HG03108 (cell line): ENCODE measurements around the gene PTRHD1.

Experiments used
- ATAC-seq: cut with Tn5 transposase; IDR thresholded peaks from one replicate; pipeline ENCODE4 v1.9.1; 2021; ENCODE audit warnings: moderate library complexity; ENCODE audit not compliant: unreplicated experiment

Gene PTRHD1

DNA sequence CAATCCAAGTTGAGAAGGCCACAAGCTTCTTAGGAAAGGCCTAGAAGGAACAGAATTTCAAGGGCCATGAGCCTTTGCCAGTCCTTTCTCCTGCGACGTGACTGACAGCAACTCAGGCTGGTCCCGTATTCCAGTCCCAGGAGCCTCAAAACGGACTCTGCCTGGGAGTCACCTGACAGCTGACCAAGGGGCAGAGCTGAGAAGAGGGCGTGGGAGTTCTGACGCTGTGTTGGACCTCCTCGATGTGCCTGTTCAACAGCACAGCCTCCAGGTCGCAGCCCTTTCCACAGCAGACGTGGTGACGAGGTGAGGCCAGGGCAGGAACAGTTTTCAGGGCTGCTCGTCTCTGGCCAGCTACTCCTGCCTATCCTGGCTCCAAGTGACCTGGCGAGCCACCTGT lies 37.6 kb upstream of the PTRHD1 start:
- ATAC-seq = no peak

DNA sequence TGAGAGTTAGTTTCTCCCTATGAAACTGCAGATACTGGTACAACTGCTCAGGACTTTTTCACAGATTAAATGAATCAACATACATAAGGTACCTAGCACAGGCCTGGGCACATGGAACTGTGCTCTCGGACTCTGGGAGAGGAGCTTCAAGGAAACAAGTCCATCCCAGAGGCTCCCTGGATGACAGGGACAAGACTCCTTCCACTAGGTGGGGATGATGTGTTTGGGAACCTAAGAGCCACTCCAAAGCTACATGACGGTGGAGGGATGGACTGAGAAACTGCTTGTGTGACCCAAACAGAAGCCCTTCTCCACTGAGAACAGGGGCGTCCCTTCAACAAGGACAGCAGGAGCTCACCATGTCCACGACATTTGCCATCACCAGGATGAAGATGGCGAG lies 37.2 kb upstream of the PTRHD1 start:
- no peak for ATAC-seq

DNA sequence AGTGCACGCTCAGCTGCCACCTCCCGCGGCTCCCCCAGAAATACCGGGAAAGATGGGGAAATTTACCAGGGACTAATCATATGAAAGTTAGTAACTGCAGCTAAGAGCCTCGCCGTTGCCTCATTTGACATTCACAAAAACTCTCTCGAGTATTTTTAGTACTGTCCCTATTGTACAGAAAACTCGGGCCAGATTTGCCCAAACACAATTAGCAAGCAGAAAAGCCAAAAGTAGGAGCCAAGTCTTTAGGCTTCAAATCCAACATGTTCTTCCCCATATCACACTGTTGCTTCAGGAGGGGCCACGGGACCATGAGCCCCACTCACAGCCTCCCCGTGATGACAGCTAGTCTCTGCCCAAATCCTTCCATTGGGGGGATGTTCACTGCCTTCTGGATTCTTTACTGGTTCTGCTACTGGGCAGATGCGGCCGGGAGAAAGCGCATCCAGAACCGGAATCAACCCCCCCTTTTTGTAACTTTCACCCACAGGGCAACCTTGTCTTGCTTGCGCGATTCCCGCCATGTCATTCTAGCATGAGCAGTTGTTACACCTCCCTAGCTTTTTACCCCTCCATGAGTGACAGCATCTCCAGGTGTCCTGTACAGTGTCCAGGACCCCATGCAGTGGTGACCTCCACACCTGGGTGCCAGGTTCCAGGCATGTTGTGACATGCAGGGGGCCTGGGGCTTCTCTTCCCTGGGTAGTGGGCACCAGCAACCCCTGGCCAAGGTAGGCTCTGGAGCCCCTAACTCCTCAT lies 35.2 kb upstream of the PTRHD1 start:
- ATAC-seq = no peak

DNA sequence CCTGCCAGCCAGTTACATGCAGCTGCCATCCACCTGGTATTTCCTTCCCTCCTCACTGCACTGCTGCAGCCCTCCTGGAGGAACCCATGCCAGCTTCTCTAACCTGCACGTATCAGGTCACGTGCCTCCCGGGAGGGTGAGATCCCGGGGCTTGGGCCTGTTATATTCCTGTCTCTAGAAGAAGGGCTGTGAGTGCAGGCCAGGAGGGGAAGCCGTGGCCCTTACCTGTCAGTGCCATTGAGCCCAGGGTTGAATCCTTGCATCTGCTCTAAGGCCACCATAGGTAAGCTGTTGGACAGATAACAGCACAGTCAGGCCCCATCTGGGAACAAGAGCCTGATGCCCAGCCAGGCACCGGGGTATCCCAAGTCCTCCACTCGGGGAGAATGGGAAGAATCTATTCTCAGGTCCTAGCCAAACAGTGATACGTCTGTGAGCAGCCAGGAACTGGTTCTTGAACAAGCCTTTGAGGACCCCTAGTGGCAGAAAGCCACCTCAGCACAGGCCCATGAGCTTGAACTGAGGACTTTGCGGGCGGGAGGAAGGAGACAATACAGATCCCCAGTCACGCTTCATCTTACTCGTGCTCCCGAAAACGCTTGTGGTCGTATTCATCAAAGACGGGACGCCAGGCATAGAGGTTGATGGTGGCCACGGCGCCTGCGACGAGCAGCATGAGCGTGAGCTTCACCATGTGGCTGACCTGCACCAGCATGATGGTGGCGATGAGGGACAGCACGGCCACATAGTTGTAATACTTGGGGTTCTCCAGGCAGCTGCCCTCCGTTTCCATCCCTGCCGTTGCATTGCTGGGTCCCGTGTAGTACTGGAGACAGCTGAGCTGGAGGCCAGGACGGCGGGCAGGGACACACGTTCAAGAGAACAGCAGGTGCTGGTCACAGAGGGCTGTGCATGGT lies 34.4 kb upstream of the PTRHD1 start:
- ATAC-seq = peak; percentile 62

DNA sequence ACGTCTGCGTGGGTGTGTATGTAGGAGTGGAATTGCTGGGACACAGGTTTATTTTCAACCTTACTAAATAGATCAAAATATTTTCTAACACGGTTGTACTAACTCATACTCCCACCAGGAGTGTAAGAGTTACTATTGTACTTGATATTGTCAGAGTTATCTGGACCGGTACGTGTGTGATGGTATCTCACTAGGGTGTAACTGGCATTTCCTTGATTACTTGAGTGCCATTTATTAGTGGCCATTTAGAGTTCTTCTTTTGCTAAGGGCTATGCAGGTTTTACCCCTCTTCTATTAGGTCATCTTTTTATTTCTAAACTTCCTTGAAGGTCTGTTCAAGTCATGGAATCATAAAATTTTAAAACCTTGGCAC lies 33.6 kb upstream of the PTRHD1 start:
- no peak for ATAC-seq

DNA sequence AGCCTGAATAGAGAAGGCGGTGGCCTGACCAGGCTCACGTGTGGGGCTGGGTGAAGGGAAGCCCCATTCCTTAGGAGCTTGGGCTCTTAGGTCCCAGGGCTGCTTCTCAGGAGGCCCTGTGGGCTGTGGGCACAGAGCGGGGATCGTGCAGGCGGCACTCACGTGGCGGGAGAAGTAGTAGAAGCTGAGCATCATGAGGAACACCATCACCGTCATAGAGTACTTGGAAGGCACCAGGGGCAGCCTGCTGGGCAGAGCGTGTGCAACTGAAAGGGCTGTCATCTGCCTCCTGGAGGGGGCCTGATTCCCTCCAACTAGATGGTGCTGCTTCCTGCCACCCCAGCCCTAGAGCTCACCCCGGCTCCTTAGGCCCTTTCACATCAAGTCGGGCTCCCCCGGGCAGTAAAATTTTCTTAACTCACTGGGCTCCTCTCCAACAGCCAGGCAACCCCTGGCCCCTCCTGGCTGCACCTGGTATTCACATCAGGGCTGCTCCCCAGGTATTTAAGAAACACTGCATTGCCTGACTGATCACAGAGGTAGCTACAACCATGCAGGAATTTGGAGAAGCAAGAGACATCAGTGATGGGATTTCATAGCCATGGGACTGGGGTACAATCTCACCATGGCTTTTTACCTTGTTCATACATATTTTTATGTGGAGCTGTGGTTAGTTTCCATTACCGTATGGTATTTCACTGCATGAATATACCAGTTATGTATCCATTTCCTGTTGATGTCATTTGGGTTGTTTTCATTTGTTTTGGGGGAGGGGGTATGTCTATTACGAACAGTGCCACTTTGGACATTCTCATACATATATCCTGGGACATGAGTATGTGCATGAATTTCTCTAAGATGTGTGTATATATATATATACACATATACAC lies 32.9 kb upstream of the PTRHD1 start:
- ATAC-seq = no peak

DNA sequence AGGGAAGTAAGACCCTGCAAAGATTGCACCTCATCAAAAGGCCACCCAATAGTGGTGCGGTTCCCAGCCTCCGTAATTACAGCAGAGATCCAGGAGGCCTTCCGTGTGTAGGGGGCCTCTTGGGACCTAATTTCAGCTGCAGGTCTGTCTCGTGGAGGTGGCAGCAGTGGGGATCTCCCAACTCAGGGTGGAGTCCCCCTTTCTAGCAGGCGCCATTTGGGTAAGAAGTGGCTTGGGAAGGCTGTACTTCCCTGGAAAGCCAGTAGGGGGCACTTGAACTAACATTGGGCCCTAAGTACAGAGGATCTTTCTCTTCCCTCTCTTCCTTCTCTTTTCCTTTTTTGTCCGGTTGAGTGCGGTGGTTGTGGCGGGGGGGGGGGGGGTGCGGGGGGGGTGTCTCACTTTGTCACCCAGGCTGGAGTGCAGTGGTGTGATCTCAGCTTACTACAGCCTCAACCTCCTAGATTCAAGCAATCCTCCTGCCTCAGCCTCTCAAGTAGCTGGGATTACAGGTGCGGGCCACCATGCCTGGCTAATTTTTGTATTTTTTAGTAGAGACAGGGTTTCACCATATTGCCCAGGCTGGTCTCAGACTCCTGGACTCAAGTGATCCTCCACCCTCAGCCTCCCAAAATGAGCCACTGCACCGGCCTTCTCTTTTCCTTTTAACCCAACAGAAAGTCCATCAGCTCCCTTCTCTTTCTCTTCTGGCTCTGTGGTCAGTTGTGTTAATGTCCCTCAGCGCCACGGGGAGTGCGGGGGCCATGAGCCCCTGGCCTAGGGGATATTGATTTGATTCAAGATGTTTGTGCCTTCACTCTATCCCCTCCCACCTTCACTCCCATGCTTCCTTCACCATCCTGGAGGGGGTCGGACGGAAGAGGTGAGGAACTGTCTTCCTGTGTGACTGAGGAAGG lies 32.0 kb upstream of the PTRHD1 start:
- ATAC-seq = no peak

DNA sequence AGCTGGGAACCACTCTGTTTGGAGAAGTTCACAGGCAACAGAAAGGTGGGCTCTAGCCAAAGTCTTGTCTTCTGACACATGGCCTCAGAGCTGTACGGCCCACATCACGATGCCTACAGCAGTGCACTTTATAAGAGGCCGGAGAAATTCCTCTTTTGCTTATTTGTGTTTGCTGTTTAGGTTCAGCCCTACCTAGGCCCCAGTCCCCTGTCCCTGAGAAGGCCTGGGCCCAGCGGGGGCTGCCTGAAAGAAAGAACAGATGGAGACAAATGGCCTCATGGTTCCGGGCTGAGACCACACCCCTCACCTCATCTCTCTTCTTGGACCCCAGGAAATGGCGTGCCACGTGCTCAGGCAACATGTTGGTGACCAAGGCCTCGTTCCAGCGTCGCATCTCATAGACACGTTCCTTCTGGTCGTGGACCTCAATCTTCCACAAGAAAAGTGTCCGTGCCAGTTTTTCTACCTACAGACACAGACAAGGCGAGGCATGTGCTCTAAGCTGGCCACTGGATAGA lies 30.9 kb upstream of the PTRHD1 start:
- no peak for ATAC-seq

DNA sequence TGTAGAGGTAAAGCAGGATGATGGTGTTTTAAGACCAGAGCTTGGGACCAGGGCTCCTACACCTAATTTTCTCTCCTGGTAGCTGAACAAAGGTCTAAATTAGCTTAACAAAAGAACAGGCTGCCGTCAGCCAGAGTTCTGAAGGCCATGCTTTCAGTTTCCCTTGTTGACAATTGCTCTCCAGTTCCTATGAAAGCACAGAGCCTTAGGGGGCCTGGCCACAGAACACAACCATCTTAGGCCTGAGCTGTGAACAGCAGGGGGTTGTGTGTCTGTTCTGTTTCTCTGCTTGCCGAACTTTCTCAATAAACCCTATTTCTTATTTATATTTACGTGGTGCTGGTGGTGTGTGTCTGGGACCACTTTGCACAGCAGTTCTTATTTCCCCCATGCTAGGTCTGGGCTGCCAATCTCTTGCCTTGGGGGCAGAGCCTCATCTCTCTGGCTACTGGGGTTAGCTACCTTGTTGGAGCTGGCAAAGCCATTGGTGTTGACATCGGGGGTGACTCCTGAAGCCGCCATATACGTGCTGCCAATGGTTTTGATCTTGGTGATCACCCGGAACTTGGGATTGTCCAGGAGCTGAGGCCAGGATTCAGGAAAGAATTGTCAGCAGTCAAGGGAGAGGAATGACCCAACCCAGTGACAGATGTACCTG lies 29.0 kb upstream of the PTRHD1 start:
- no peak for ATAC-seq

DNA sequence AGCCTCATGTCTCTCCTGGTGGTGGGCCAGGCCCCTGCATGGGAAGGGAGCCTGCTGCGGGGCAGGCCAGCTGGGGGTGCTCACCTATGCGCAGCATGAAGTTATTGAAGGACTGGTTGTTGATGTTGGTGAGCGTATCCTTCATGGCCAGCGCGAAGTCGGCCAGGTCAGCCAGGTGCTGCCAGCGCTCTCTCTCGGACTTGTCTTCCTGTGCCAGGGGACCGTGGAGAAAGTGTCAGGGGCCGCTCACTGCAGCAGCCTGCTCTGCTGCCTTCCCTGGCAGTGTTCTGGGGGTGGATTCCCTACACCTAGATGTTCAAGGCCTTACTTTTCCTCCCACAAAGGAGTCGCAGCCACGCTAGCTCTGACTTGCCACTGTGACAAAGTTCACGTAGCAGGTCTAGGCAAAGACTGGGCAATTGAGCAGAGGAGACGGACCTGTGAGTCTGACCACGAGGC lies 28.3 kb upstream of the PTRHD1 start:
- ATAC-seq = no peak

DNA sequence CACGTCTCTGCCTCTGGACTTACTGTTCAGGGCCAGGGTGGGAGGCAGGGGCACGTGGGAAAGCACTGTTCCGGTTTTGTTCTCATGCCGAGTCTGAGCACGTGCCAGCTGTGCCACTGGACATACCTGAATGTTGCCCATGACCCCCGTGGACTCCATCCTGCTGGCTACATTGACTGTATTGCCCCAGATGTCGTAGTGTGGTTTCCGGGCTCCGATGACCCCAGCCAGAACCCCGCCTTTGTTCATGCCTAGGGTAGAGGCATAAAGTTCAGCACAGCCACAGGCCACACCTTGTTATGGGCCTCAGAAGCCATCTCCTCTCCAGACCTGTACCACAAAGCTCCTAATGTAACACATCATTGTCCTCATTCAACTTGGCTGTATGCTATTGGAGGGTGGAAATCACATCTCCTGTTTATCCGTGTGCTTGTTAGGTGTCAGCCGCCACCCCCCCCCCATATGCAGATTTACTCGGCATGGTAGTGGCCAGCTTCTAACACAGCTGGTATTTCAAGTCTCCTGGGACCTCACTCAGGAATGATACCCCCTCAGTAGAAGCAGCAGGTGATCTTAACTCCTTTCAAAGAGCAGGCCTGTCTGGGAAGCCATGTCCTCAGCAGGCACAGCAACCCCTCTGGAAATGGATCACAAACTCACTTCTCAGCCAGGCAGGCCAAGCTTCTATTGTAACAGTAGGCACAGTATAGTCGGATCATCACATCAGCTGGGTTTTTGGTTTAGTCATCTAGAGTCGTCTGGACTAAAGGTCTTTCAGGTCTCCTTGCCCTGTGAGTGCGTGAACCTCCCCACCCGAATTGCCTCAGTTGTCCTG lies 27.6 kb upstream of the PTRHD1 start:
- no peak for ATAC-seq

DNA sequence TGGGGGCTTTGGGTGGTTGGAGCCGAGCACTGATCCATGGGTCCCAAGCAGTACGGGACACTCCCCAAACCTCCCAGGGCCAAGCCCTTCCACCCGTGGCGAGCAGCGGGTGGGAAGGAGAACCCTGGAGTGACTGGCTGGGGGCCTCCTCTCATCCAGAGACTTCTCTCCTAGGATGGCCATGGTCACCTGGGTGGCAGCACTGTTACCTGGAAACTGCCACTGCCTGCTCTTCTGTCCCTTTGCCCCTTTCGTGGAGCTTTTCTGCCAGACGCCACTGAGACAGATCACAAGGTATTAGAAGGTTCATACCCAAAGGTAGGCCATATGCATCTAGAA lies 27.0 kb upstream of the PTRHD1 start:
- no peak for ATAC-seq

DNA sequence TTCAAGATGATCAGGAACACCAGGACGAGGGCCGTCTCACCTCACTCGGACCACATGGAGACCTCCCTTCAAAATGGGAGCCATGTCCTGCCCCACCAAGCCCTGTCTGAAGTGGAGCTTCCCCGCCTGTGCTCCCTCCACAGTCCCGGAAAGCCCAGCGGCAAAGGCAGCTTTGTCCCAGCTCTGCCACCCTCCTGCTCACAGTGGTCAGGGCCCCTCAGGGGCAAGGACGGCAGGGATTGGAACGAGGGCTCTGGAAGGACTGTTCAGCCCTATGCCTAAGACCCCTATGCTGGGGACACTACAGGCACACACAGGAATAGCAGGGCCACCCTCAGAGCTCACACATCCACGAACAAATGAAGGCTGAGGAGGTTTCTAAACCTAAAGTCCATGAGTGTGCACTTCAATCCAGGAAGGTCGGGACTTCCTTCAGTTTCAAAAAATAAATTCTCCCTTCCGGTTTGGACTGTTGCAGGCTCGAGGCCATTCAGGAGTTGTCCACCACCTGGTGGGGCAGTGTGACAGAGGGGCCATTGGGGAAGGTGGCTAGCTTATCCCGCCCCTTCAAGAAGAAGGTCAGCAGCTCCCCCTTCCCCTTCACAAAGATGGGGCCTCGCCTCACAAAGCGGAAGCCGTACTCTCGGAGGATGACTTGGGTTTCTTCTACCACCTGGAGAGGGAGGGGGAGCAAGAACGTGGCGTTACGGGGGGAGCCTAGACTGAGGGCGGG lies 26.4 kb upstream of the PTRHD1 start:
- ATAC-seq = no peak

DNA sequence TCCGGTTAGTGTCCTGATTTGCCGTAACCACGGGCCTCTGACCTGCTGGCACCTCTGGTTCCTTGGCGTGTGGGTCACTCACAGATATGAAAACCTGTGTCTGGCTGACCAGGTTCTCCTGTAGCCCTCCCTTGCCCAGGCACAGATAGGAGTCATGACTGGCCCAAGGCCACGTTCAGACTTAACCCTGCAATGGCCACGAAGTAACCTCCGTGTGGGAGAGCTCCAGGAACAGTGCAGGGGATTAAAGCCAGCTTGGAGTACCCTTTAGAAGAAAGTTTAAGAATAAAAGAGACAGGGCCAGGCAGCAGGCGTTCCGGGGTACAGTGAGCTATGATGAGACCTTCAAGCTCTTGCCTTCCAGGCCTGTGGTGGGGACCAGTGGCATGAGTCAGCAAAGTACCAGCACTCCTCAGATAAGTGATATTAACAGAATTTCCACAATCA lies 25.6 kb upstream of the PTRHD1 start:
- ATAC-seq = no peak

DNA sequence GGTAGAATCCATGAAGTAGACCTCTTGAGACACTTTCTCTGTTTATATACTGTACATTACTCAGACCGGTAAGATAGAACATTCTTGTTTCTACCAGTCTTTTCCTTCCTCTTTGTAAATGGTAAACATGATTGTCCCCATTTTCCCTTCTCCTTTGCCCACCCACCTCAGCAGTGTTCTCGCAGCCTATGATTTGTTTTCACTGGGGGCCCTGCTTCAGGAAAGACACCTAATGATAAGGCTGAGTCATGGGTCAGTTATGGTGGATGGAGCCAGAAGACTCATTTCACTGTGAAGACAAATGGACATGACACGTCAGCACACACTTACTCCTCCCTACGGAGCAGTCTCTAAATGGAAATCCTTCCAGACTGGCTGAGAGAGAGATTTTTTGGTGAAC lies 23.7 kb upstream of the PTRHD1 start:
- ATAC-seq = no peak

DNA sequence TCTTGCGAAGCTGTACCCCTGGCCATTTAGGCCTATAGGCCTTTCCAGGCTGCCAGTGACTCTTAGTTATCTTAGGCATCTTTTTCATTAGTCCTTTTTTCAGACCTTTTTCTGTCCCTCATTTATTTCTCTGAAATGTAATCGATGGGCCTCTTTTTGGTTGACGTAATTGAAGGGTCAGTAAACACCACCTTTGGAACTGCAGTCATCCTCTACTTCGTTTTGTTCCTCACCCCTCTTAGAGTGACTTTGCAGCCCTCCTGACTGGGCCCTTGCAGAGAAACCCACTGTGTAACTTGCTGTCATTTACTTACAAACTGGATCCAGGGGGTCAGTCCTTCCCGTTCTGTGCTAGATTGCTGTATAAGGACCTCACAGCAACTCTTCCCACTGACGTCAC lies 23.2 kb upstream of the PTRHD1 start:
- ATAC-seq = no peak

DNA sequence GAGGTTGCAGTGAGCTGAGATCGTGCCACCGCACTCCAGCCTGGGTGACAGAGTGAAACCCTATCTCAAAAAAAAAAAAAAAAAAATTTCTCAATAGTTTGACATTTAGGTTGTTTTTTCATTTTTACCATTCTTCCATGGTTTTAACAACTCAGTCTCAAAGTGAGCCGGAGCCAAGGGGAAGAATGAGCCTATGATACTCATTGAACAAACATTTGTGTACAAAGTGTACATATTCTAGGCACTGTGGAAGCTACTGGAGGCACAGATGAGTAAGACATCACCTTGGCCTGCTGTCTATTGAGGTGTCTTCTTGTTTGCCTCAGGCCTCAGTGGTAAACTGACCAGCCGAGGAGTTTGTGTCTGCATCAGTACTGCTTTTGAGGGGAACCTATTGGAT lies 22.0 kb upstream of the PTRHD1 start:
- no peak for ATAC-seq

DNA sequence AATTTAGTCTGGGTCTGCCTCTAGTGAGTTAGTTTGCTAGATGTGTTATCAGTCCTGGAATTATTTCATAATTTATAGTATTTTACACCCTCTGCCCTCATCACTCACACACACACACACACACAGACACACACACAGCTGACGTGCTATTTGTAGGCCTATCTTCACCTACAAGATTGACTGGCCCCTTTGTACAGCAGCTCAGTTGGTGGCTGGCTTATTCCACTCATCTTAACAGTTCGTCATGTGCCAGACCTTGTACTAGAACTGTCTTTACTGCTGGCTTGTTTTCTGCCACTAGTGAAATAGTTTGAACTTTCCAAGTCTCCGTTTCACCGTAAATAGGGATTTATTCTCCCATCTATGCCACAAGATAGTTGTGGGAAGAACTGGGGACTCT lies 21.3 kb upstream of the PTRHD1 start:
- no peak for ATAC-seq
